ENCODE measurements around the gene MAGI1. TPM values are rescaled to one million over a fixed set of nuclear protein-coding genes. Genes with fewer than 3 reads are reported as not detected.
A peak's percentile ranks its signal among the peaks of the same experiment; 100 is the strongest.

Gene MAGI1
- total and polyA plus RNA-seq, 10 donors = 3.5 to 104 (median 62.3) TPM

DNA sequence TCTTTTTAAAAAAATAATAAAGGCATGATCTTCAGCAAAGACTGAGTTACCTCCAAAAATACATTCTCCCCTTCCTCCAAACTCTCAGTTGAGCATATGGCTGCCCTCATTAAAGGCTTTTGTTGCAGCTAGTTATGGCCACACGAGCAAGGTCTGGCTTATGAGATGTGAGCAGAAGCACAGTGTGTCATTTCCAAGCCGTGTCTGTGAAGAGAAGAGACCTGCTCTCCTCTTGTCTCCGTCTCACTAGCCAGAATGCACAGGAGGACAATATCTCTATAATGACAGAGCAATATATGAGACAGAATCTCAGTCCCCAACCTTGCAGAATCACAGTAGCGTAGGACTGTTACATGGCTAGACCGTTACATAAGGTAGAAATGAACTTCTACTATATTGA is 152.3 kb downstream of the MAGI1 start:
- WGBS, 5 donors = 76 to 90% (median 83%) methylated on average over 5 of the region's 5 CpGs
- Histone ChIP-seq H3K27ac (no peak overlapping the region), H3K9me3 (no peaks in the 10 kb centered on the region), H3K27me3 (replicated peaks in 1 of 7) (no peaks in the 10 kb centered on the region), H3K4me1 (peaks cover 0 to 21% (median 6%) of the 10 kb centered on the region in 6 donors), H3K4me3 (no peak overlapping the region), H3K36me3 (no peaks in the 10 kb centered on the region)
- DNase-seq = no peak
- TF ChIP-seq POLR2AphosphoS5 (IDR thresholded peaks at IDR 0.05) (no peak), POLR2A (IDR thresholded peaks at IDR 0.05) (no peak)
- TF ChIP-seq, protein P1, sequence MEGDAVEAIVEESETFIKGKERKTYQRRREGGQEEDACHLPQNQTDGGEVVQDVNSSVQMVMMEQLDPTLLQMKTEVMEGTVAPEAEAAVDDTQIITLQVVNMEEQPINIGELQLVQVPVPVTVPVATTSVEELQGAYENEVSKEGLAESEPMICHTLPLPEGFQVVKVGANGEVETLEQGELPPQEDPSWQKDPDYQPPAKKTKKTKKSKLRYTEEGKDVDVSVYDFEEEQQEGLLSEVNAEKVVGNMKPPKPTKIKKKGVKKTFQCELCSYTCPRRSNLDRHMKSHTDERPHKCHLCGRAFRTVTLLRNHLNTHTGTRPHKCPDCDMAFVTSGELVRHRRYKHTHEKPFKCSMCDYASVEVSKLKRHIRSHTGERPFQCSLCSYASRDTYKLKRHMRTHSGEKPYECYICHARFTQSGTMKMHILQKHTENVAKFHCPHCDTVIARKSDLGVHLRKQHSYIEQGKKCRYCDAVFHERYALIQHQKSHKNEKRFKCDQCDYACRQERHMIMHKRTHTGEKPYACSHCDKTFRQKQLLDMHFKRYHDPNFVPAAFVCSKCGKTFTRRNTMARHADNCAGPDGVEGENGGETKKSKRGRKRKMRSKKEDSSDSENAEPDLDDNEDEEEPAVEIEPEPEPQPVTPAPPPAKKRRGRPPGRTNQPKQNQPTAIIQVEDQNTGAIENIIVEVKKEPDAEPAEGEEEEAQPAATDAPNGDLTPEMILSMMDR (IDR thresholded peaks at IDR 0.05 in 8 of 11, conservative IDR thresholded peaks at IDR 0.05 in 3 of 11) = no peak
- intact Hi-C loops (cut with DNase I; ENCODE audit: low total_unique reads) = no loop called here

DNA sequence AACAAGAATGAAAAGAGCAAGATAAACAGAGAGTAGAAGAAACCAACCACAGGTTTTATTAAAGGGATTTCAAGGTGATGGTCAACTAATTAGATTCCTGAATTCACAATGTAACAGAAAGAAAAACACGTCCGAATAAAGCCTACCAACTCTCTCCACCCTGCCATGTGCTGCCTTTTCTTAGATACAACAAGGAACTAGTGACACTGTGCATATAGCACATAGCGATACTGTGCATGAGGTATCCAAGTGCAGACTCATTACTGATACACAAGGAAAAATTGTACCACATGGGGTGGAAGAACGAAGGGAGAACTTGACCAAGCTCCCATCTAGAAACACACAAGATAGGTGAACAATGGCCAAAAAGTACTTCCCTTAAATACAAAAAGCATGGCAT is 154.6 kb downstream of the MAGI1 start:
- no peak for TF ChIP-seq POLR2A (IDR thresholded peaks at IDR 0.05)
- TF ChIP-seq POLR2AphosphoS5 (IDR thresholded peaks at IDR 0.05) = no peak
- TF ChIP-seq, protein P1 (IDR thresholded peaks at IDR 0.05 in 8 of 11, conservative IDR thresholded peaks at IDR 0.05 in 3 of 11) = no peak
- DNase-seq = no peak
- peaks cover 0 to 30% (median 6%) of the 10 kb centered on the region in 6 donors for H3K4me1 ChIP-seq
- H3K4me3 ChIP-seq = no peak overlapping the region
- peak overlapping the region in 7 of 8 donors; percentile 41 to 81 (median 69) for H3K27ac ChIP-seq
- WGBS, 5 donors = 69 to 77% (median 71%) methylated on average over 4 of the region's 4 CpGs
- intact Hi-C loops (cut with DNase I; ENCODE audit: low total_unique reads) = no loop called here
- H3K36me3 ChIP-seq = no peaks in the 10 kb centered on the region
- H3K27me3 ChIP-seq (replicated peaks in 1 of 7) = no peaks in the 10 kb centered on the region
- H3K9me3 ChIP-seq = no peaks in the 10 kb centered on the region

DNA sequence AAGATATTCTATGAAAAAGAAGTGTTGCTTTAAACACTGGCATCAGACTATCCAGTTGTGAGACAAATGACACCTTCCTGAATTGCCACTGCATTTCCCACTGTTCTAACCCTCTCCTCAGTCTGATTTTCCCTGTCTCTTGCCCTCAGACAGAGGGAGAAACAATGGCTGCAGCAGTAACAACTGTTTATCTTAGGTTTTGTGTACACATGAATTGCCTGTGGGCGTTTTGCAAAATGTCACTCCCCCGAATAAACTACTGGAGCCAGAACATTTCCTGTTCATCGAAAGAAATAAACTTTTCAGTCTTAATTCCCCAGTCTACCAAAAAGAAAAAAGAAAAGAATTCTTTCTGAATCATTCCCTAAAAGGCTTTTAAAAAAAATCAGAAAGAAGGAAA is 155.1 kb downstream of the MAGI1 start:
- intact Hi-C loops (cut with DNase I; ENCODE audit: low total_unique reads) = no loop called here
- Histone ChIP-seq H3K9me3 (no peaks in the 10 kb centered on the region), H3K4me3 (no peak overlapping the region), H3K27me3 (replicated peaks in 1 of 7) (no peaks in the 10 kb centered on the region), H3K36me3 (no peaks in the 10 kb centered on the region), H3K4me1 (peaks cover 0 to 30% (median 6%) of the 10 kb centered on the region in 6 donors), H3K27ac (peak overlapping the region in 7 of 8 donors; percentile 41 to 81 (median 69))
- TF ChIP-seq, protein P1 (IDR thresholded peaks at IDR 0.05 in 8 of 11, conservative IDR thresholded peaks at IDR 0.05 in 3 of 11) = no peak
- TF ChIP-seq POLR2A (IDR thresholded peaks at IDR 0.05) = no peak
- TF ChIP-seq POLR2AphosphoS5 (IDR thresholded peaks at IDR 0.05) = no peak
- 39 to 55% (median 46%) methylated on average over 3 of the region's 3 CpGs for whole genome bisulfite sequencing, 5 donors
- DNase-seq = no peak

DNA sequence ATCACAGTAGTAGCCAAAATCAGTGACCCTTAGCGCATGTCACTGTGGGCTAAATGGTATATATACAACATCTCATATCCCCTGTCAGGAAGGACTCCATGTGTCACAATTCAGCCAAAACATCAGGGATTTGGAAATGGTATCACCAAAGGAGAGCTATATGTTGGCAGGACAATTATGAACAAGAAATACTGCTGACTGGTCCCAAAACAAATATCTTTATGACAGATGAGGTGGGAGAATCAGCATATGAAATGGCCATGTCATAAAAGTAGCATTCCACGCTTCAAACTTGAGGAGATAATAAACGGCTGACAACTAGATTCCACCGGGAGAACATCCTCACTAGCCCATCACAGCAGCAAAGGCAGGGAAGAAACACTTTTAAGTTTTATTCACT is 158.4 kb downstream of the MAGI1 start:
- H3K27ac ChIP-seq = peak overlapping the region in 6 of 8 donors; percentile 49 to 81 (median 70)
- H3K36me3 ChIP-seq = no peaks in the 10 kb centered on the region
- intact Hi-C loops (cut with DNase I; ENCODE audit: low total_unique reads) = no loop called here
- no peak overlapping the region for H3K4me3 ChIP-seq
- no peak for DNase-seq
- peaks cover 0 to 3% (median 0%) of the 10 kb centered on the region in 8 donors for H3K9me3 ChIP-seq
- peaks cover 0 to 35% (median 6%) of the 10 kb centered on the region in 6 donors for H3K4me1 ChIP-seq
- TF ChIP-seq, protein P1 (IDR thresholded peaks at IDR 0.05 in 8 of 11, conservative IDR thresholded peaks at IDR 0.05 in 3 of 11) = no peak
- no peaks in the 10 kb centered on the region for H3K27me3 ChIP-seq (replicated peaks in 1 of 7)
- 72 to 92% (median 85%) methylated on average over 4 of the region's 4 CpGs for WGBS, 5 donors
